SK-N-SH treated with all-trans-retinoic acid at 6 μM for 48 hours (cell line): ENCODE measurements around the gene GSAP.
"Not testable (repeated sequence)": the region's sequence is repeated elsewhere in the genome, so short reads cannot be mapped to it uniquely, and the experiment has no call there.

Experiments used
- ATAC-seq: fragments of 200-7000 bp; cut with Tn5 transposase; 3 replicates; pipeline ENCODE4 v1.9.1; 2020; ENCODE audit warnings: mild to moderate bottlenecking, moderate library complexity
- BACH2 ChIP-seq: fragments of 250-450 bp; sonication (Bioruptor Pico); IDR thresholded peaks from 2 replicates; pipeline ENCODE4 v1.9.0; 2021; ENCODE audit warnings: mild to moderate bottlenecking, borderline replicate concordance
- CREB5 ChIP-seq: fragments of 250-450 bp; sonication (Bioruptor Pico); IDR thresholded peaks from 2 replicates; pipeline ENCODE4 v1.5.1; 2020; ENCODE audit warnings: low read depth, mild to moderate bottlenecking, moderate library complexity
- CSRNP3 ChIP-seq: fragments of 250-450 bp; sonication (Bioruptor Pico); IDR thresholded peaks from 2 replicates; pipeline ENCODE4 v1.5.1; 2021; ENCODE audit warnings: mild to moderate bottlenecking, moderate library complexity
- ESRRG ChIP-seq: fragments of 250-450 bp; sonication (Bioruptor Pico); IDR thresholded peaks from 2 replicates; pipeline ENCODE4 v1.6.1; 2021; ENCODE audit warnings: mild to moderate bottlenecking
- GLIS3 ChIP-seq: fragments of 250-450 bp; sonication (Bioruptor Pico); IDR thresholded peaks from 2 replicates; pipeline ENCODE4 v1.5.0; 2020; ENCODE audit warnings: mild to moderate bottlenecking, moderate library complexity
- ISL1 ChIP-seq: fragments of 250-450 bp; sonication (Bioruptor Pico); IDR thresholded peaks from 2 replicates; pipeline ENCODE4 v2.1.2; 2022; ENCODE audit warnings: mild to moderate bottlenecking, moderate library complexity
- OSR1 ChIP-seq: fragments of 250-450 bp; sonication (Bioruptor Pico); IDR thresholded peaks from 2 replicates; pipeline ENCODE4 v1.8.0; 2022; ENCODE audit warnings: moderate library complexity, mild to moderate bottlenecking, inconsistent platforms
- POU6F1 ChIP-seq: fragments of 250-450 bp; sonication (Bioruptor Pico); IDR thresholded peaks from 2 replicates; pipeline ENCODE4 v1.8.0; 2021; ENCODE audit warnings: low read depth, mild to moderate bottlenecking, moderate library complexity, borderline replicate concordance
- RARB ChIP-seq: fragments of 250-450 bp; sonication (Bioruptor Pico); IDR thresholded peaks from 2 replicates; pipeline ENCODE4 v1.8.0; 2021; ENCODE audit warnings: mild to moderate bottlenecking, moderate library complexity
- SNAI2 ChIP-seq: fragments of 250-450 bp; sonication (Bioruptor Pico); IDR thresholded peaks from 2 replicates; pipeline ENCODE4 v1.5.0; 2020; ENCODE audit warnings: mild to moderate bottlenecking, moderate library complexity
- TOX ChIP-seq: fragments of 250-450 bp; sonication (Bioruptor Pico); IDR thresholded peaks from 2 replicates; pipeline ENCODE4 v1.8.0; 2021; ENCODE audit warnings: mild to moderate bottlenecking, moderate library complexity, borderline replicate concordance
- ZC3H10 ChIP-seq: fragments of 250-450 bp; sonication (Bioruptor Pico); IDR thresholded peaks from 2 replicates; pipeline ENCODE4 v1.5.1; 2021; ENCODE audit warnings: mild to moderate bottlenecking, moderate library complexity
- ZFP3 ChIP-seq: fragments of 250-450 bp; sonication (Bioruptor Pico); IDR thresholded peaks from 2 replicates; pipeline ENCODE4 v1.5.0; 2020; ENCODE audit warnings: mild to moderate bottlenecking, moderate library complexity
- ZFP30 ChIP-seq: fragments of 450-650 bp; formaldehyde crosslinking; IDR thresholded peaks from 2 replicates; pipeline ENCODE4 v1.5.0; 2022; ENCODE audit warnings: mild to moderate bottlenecking, moderate library complexity
- ZNF565 ChIP-seq: fragments of 450-650 bp; formaldehyde crosslinking; conservative IDR thresholded peaks from 2 replicates; pipeline ENCODE4 v1.5.0; 2020; ENCODE audit warnings: low read depth, mild to moderate bottlenecking, moderate library complexity
- ZNF70 ChIP-seq: fragments of 450-650 bp; formaldehyde crosslinking; IDR thresholded peaks from 2 replicates; pipeline ENCODE4 v1.5.0; 2020; ENCODE audit warnings: mild to moderate bottlenecking, moderate library complexity
- ZNF8 ChIP-seq: fragments of 450-650 bp; formaldehyde crosslinking; IDR thresholded peaks from 2 replicates; pipeline ENCODE4 v1.5.0; 2020; ENCODE audit warnings: mild to moderate bottlenecking, moderate library complexity
- TF ChIP-seq, protein P1 (sequence below): fragments of 250-450 bp; sonication (Bioruptor Pico); IDR thresholded peaks from 2 replicates; pipeline ENCODE4 v1.5.0; 2020; ENCODE audit warnings: mild to moderate bottlenecking, moderate library complexity

The GSAP gene

DNA sequence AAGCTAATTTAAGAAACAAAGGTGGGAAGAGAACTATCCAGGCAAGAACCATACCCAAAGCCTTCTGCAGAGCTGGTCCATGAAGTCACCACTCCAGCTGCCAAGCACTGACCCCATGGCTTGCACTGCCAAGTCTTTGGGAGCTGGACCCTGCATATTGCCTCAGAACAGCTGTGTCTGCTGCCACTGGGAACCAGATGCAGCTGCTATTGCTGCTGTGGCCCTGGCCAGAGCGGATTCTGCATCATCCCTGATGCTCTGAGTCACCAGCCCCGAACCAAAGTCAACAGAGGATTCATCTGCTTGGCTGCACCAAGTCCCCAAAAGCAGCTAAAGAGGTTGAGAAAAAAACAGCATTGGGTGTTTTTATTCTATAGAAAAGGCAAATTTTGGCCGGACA is 39.2 kb upstream of the GSAP start (continued):
- TF ChIP-seq POU6F1 (CRISPR knock-in tag), result no peak
- TF ChIP-seq, all 23 proteins: peak for 0

- no peak for ATAC-seq
- no peak for TF ChIP-seq CSRNP3
- no peak for TF ChIP-seq ZFP3 (CRISPR knock-in tag)
- TF ChIP-seq ZFP30 (CRISPR knock-in tag), result no peak
- no peak for TF ChIP-seq ZNF8
- TF ChIP-seq, protein P1, sequence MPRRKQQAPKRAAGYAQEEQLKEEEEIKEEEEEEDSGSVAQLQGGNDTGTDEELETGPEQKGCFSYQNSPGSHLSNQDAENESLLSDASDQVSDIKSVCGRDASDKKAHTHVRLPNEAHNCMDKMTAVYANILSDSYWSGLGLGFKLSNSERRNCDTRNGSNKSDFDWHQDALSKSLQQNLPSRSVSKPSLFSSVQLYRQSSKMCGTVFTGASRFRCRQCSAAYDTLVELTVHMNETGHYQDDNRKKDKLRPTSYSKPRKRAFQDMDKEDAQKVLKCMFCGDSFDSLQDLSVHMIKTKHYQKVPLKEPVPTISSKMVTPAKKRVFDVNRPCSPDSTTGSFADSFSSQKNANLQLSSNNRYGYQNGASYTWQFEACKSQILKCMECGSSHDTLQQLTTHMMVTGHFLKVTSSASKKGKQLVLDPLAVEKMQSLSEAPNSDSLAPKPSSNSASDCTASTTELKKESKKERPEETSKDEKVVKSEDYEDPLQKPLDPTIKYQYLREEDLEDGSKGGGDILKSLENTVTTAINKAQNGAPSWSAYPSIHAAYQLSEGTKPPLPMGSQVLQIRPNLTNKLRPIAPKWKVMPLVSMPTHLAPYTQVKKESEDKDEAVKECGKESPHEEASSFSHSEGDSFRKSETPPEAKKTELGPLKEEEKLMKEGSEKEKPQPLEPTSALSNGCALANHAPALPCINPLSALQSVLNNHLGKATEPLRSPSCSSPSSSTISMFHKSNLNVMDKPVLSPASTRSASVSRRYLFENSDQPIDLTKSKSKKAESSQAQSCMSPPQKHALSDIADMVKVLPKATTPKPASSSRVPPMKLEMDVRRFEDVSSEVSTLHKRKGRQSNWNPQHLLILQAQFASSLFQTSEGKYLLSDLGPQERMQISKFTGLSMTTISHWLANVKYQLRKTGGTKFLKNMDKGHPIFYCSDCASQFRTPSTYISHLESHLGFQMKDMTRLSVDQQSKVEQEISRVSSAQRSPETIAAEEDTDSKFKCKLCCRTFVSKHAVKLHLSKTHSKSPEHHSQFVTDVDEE (CRISPR knock-in tag), result no peak
- TF ChIP-seq BACH2, result no peak
- TF ChIP-seq OSR1 (CRISPR knock-in tag), result no peak
- TF ChIP-seq RARB (CRISPR knock-in tag), result no peak
- no peak for TF ChIP-seq SNAI2 (CRISPR knock-in tag)
- TF ChIP-seq GLIS3, result no peak
- TF ChIP-seq CREB5 (CRISPR knock-in tag), result no peak
- TF ChIP-seq ESRRG (CRISPR knock-in tag), result no peak
Measured at GRCh38 chr7:77454802-77455201, 38.7 kb upstream of the GSAP start.

DNA sequence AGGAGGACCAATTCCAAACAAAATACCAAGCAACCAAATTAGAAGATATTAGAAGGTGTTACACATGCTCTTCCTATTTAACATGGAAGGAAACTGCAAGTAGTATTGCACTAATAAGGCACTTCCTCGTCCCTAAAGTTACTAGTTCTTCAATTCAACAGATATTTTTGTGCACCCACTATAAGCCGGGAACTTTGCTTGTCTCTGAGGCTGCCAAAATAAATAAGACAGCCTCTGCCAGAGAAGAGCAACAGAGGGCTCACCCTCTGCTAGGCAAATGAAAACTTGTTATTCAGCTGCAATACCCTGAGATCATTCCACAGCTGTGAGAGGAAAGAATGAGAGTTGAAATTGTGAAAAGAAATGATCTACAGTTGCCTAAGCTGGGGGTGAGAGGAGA is 37.4 kb upstream of the GSAP start:
- TF ChIP-seq ZFP3 (CRISPR knock-in tag), result peak; percentile 94
- TF ChIP-seq, protein P1 (CRISPR knock-in tag), result no peak
- no peak; the same call in 2 of the 3 replicates for ATAC-seq

GRCh38 chr7:77451950-77452349 is 35.8 kb upstream of the GSAP start:
- not testable (repeated sequence) for ATAC-seq

GRCh38 chr7:77450613-77451012 is 34.5 kb upstream of the GSAP start:
- ATAC-seq, result no peak
- TF ChIP-seq OSR1 (CRISPR knock-in tag), result no peak
- no peak for TF ChIP-seq CSRNP3
- no peak for TF ChIP-seq ZFP30 (CRISPR knock-in tag)
- no peak for TF ChIP-seq SNAI2 (CRISPR knock-in tag)
- TF ChIP-seq ZNF565 (CRISPR knock-in tag), result no peak
- no peak for TF ChIP-seq TOX
- no peak for TF ChIP-seq ISL1 (CRISPR knock-in tag)
- TF ChIP-seq ZNF70 (CRISPR knock-in tag), result no peak
- no peak for TF ChIP-seq BACH2
- no peak for TF ChIP-seq ZC3H10
- TF ChIP-seq ZNF8, result no peak
